Stimulated activated CD4-positive, alpha-beta T cell treated with anti-CD3 and anti-CD28 coated beads, Interleukin-1b, Interleukin-23, amount 100 ng/mL, for 1 hour (primary cell): Measurements from ENCODE around the gene ZBED4.
"Not testable (repeated sequence)": the region's sequence is repeated elsewhere in the genome, so short reads cannot be mapped to it uniquely, and the experiment has no call there.

Experiments
- DNase-seq, 2 donors: peaks; one replicate each; pipeline ENCODE4 v3.0.0-alpha.2; 2020; ENCODE audit warnings: low read depth in 2 of 2

The ZBED4 gene

GRCh38 chr22:49852898-49853894 lies at the start of gene ZBED4:
TSS of gene ZBED4 (plus strand) at chr22:49853844. CDS start at chr22:49883663, 29,819 bp downstream.
- DNase-seq = peak; percentile 97

DNA sequence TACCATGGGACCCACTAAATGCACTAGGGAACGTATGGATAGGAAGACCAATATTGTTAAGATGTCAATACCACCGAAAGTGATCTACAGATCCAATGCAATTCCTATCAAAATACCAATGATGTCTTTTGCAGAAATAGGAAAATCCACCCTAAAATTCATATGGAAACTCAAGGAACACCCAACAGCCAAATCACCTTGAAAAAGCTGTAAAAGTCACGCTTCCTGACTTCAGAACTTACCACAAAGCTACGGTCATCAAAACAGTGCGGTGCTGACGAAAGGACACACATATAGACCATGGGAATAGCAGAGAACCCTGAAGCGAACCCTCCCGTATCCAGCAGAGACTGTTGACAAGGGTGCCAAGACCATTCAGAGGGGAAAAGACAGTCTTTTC lies 46.5 kb upstream of the ZBED4 start:
- no peak for DNase-seq

DNA sequence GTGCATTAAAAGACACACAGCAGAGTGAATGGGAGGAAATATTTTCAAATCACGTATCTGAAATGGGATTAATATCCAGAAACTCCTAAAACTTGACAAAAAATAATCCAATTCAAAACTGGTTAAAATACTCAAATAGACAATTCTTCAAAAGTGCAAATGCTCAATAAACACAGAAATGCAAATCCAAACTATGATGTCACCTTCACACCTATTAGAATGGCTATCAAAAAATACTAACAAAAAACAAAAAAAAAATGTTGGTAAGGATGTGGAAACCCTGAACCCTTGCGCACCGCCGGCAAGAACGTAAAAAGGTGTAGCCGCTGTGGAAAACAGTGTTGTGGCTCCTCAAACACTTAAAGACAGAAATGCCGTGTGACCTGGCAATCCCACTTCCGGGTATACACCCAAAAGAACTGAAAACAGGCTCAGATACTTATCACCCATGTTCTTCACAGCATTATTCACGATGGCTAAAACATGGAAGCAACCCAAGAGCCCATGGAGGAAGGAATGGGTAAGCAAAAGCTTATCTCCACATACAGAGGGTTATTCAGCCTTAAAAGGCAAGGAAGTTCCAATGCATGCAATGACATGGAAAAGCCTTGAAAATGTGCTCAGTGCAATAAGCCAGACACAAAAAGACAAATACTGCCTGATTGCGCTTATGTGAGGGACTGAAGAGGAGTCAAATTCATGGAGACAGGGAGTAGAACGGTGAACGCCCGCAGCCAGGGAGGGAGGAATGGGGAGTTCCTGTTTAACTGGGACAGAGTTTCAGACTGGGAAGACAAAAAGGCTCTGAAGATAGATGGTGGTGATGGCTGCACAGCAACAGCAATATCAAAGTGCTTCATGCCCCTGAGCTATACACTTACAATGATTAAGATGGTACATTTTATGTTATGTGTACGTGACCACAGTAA lies 45.6 kb upstream of the ZBED4 start:
- no peak for DNase-seq

DNA sequence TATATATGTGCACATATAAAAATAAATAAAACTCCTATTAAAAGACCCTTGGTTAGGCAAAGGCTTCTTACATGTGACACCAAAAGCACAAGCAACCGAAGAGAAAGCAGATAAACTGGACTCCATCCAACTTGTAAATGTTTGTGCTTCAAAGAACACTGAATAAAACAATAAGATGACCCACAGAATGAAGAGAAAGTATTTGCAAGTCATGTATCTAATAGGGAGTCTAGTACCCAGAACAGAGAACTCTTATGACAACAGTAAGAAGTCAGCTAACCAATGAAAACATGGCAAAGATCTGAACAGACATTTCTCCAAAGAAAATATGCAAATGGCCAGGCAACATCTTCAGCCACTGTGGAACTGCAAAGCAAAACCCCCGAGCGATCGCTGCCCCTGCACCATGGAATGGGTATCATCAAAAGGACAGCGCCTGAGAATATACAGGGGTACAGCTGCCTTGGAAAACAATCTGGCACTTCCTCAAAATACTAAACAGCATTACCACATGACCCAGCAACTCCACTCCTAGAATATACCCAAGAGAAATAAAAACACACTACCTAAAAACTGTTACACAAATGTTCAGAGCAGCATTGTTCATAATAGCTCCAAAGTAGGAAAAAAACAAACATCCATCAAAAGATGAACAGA lies 43.2 kb upstream of the ZBED4 start:
- no peak for DNase-seq

DNA sequence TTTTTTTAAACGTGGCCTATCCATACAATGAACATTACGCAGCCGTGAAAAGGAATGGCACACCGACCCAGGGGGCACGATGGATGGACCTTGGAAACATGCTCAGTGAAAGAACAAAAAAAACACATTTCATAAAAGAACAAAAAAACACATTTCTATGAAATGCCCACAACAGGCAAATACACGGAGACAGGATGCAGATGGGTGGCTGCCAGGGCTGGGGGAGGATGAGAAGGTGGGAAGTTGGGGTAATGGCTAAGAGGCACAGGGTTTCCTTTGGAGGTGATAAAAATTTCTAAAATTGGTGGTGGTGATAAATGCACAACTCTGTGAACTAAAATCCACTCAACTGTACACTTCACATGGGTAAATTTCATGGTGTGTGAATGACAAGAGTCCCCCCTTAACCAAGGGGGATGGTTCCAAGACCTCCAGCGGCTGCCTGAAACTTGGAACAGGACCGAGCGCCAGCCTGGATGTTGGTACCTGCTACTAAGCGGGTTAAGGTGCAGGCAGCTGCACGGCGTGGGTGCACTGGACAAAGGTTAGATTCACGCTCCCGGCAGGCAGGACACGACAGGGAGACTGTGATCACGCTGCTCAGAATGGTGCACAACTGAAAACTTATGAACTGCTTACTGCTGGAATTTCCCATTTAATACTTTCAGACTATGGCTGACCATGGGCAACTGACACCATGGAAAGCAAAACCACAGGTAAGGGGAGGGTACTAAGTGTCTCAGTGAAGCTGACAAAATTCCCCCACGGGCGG lies 42.4 kb upstream of the ZBED4 start:
- DNase-seq = no peak

- no peak for DNase-seq
Observed at GRCh38 chr22:49812838-49813237, 40.8 kb upstream of the ZBED4 start.

GRCh38 chr22:49814164-49814686 lies 39.4 kb upstream of the ZBED4 start:
- no peak for DNase-seq

- no peak for DNase-seq
Observed at GRCh38 chr22:49814856-49815255, 38.8 kb upstream of the ZBED4 start.

DNA sequence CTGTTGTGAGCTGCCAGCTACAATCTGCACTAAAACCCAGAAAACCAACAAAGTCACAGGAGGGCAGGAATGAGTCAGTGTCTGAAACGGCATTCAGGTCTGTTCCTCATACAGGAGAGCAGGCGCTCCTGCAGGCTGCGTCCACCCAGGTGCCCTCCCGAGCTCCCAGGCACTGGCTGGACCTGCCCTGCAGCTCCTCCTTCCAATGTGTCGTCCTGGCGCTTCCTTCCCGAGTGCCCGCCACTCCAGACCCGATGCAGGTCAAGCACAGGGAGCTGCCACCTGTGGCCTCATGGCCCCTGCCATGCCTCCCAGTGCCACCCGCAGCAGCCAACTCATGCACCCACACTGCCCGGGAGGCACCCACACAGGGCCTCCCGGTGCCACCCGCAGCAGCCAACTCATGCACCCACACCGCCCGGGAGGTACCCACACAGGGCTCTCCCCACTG lies 38.0 kb upstream of the ZBED4 start:
- no peak for DNase-seq

DNA sequence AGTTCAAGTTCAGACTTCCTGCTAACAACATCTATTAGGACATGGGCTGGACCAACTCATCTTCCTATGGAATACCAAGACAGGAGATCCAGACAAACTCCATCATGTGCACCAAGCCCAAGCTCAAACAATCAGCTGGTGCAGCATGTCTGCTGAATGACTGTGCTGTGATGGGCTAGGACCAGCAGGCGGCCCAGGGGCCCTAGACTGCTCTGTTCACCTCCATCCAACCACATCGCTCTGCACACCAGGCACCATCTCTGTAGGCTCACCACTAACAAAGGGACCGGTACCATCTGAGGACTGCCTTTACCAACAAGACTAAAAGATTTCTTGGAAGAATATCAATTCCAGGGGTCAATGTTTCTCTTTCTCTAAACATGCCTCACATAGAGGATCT lies 36.3 kb upstream of the ZBED4 start:
- no peak for DNase-seq

- no peak for DNase-seq
Observed at GRCh38 chr22:49820984-49821383, 32.7 kb upstream of the ZBED4 start.

GRCh38 chr22:49821741-49822140 lies 31.9 kb upstream of the ZBED4 start:
- not testable (repeated sequence) for DNase-seq

DNA sequence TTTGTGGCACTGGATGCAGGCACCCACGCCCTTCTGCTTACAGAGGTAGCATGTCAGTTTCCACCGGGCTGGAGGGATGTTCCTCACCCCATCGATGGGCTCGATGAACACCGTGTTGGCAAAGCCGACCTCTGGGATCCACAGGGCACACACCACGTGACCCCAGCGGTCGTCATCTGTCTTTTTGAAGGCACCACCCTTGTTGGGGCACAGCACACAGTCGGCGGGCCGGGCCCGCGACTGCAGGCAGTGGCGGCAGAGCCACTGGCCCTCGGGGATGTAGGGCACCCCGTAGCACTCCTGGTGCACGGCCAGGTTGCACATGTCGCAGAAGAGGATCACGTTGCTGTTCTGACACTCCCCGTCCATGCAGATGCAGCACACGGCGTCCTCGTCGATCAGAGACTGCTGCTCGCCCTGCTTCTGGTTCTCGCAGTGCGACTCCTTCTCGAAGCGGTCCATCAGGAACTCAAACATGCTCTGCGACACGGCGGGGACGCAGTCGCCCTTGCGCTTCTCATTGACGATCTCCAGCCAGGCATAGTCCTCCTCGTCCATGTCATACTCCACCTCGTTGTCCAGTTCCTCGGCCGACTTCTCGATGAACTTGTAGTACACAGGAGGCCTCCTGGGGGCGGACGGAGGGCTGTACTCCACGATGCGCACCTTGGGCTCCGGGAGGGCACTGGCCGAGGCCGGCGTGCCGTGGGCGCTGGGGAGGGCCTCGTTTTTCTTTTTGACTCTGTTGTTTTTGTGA lies 30.2 kb upstream of the ZBED4 start:
- no peak for DNase-seq

DNA sequence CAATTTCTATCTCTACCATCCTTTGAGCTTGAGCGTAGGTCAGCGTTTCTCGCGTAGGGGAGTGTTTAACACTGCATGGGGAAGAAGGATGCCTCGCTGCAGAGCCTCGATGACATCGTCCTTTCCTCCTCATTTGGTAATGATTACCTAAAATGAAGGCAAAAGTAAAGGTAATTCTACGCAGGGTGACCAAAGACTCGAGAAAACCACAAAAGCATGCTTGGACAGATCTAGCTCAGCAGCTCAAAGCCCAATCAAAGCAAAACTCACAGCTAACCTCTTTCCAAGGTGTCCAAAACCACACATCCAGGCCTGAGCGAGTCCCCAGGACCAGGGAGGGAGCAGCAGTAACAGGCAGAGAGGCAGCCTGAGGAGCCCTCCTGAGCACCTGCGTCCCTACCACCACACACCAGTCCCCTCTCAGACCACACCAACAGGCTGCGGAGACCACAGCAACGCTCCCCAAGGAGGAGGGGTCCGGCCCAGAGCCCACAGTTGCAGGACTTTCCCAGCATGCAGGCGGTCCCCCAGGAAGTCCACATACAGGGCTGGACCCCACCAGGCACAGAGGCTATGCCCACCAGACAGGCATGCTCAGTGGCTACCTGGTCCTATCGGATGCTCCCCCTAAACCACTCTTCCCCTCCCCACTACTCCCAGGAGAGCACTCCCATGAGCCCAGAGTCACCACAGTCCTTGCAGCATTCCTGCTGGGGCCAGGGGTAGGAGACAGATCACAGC lies 29.3 kb upstream of the ZBED4 start:
- no peak for DNase-seq

DNA sequence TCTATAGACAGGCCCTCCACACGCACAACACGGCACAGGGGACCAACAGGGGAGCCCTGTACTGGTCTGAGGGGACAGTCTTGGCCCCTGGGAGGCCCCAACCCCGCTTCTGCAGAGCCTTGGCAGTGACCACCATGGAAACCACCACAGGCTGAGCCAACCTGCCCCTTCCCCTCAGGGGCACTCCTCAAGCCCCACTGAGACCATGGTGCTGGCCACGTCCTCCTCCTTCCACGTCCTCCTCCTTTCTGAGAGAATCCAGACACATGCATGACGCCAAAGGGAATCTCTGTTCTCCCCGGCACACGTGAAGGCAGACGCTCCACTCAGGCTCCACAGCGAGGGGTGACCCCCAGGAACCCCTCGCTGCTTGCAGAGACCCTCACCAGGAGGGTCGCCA lies 28.7 kb upstream of the ZBED4 start:
- DNase-seq = no peak

DNA sequence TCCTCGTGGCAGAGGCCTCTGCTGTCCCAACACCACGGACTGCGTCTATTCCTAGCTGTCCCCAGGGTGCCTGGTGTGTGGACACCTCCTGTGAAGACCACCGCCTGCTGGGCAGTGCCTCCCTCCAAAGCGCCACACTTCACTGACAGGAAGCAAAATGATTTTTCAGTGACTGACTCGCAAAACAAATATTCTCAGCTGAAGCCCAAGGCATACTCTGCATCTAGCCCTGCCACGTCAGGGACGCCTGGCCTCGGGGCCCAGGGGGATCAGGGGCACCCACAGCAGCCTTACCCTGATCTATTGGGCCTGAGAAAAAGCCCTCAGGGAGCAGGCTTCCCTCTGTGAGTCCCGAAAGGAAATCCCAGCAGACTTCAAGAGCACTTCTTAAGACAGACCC lies 28.2 kb upstream of the ZBED4 start:
- DNase-seq = no peak

- peak in 1 of 2 donors; percentile 24 for DNase-seq
Observed at GRCh38 chr22:49825944-49826602, 27.6 kb upstream of the ZBED4 start.

GRCh38 chr22:49826603-49827270 lies 26.9 kb upstream of the ZBED4 start:
- no peak for DNase-seq
